ENCODE measurements around the gene TOP1. TPM values are rescaled to one million over a fixed set of nuclear protein-coding genes. Genes with fewer than 3 reads are reported as not detected.
A peak's percentile ranks its signal among the peaks of the same experiment; 100 is the strongest.

Gene TOP1
- total RNA-seq, 1 donor from 2014 or later = 52.0 TPM

GRCh38 chr20:41095110-41095969, 66.7 kb downstream of the TOP1 start:
- H3K4me1 ChIP-seq = peaks cover 13% of the 10 kb centered on the region
- H3K4me3 ChIP-seq = no peak overlapping the region
- ATAC-seq = peak; percentile 78 to 81
- no peaks in the 10 kb centered on the region for H3K27me3 ChIP-seq (ENCODE audit: low read depth)
- DNase-seq = peak; percentile 65
- H3K36me3 ChIP-seq = peaks cover 88% of the 10 kb centered on the region
- intact Hi-C loops (cut with DNase I) = loop anchor here (5.0 kb wide), 1 partner anchor 108 kb away; no protein-coding TSS in a partner anchor
- no peaks in the 10 kb centered on the region for H3K9me3 ChIP-seq
- TF ChIP-seq, protein P1, sequence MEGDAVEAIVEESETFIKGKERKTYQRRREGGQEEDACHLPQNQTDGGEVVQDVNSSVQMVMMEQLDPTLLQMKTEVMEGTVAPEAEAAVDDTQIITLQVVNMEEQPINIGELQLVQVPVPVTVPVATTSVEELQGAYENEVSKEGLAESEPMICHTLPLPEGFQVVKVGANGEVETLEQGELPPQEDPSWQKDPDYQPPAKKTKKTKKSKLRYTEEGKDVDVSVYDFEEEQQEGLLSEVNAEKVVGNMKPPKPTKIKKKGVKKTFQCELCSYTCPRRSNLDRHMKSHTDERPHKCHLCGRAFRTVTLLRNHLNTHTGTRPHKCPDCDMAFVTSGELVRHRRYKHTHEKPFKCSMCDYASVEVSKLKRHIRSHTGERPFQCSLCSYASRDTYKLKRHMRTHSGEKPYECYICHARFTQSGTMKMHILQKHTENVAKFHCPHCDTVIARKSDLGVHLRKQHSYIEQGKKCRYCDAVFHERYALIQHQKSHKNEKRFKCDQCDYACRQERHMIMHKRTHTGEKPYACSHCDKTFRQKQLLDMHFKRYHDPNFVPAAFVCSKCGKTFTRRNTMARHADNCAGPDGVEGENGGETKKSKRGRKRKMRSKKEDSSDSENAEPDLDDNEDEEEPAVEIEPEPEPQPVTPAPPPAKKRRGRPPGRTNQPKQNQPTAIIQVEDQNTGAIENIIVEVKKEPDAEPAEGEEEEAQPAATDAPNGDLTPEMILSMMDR (IDR thresholded peaks at IDR 0.05) = peak; percentile 86
- peak overlapping the region; percentile 1 for H3K27ac ChIP-seq

GRCh38 chr20:41098703-41099250, 70.2 kb downstream of the TOP1 start:
- Histone ChIP-seq H3K4me3 (no peak overlapping the region), H3K4me1 (peaks cover 13% of the 10 kb centered on the region), H3K27me3 (ENCODE audit: low read depth) (no peaks in the 10 kb centered on the region), H3K27ac (no peak overlapping the region), H3K36me3 (peaks cover 98% of the 10 kb centered on the region), H3K9me3 (no peaks in the 10 kb centered on the region)
- intact Hi-C loops (cut with DNase I) = loop anchor here (5.0 kb wide), 1 partner anchor 111 kb away; no protein-coding TSS in a partner anchor
- TF ChIP-seq, protein P1 (IDR thresholded peaks at IDR 0.05) = no peak
- ATAC-seq (no peak), DNase-seq (no peak)

GRCh38 chr20:41100001-41100480, 71.4 kb downstream of the TOP1 start:
- Histone ChIP-seq H3K27ac (no peak overlapping the region), H3K4me1 (peaks cover 7% of the 10 kb centered on the region), H3K4me3 (no peak overlapping the region), H3K36me3 (peaks cover 98% of the 10 kb centered on the region), H3K9me3 (no peaks in the 10 kb centered on the region), H3K27me3 (ENCODE audit: low read depth) (no peaks in the 10 kb centered on the region)
- intact Hi-C loops (cut with DNase I) = no loop called here
- ATAC-seq (no peak), DNase-seq (no peak)
- TF ChIP-seq, protein P1 (IDR thresholded peaks at IDR 0.05) = no peak

DNA sequence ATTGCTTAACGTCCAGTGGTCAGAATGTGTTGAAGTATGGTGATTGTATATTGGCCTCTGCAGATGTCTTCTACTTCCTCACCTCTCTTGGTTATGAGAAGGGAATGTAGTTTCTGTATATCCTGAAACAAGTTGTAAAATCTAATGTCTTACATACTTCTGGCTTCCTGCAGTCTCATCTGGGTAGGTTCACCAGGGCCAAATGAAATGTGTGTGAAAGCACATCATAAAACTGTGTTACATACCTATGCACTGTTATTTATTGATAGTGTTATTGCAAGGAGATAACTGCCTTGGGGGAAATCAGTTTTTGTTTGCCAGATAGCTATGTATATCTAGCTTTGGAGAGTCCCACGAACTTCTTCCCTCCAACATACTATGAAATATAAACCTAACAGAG, 73.0 kb downstream of the TOP1 start:
- no peak for DNase-seq
- Histone ChIP-seq H3K27ac (no peak overlapping the region), H3K36me3 (peaks cover 100% of the 10 kb centered on the region), H3K4me3 (no peak overlapping the region), H3K4me1 (peaks cover 4% of the 10 kb centered on the region), H3K9me3 (no peaks in the 10 kb centered on the region), H3K27me3 (ENCODE audit: low read depth) (no peaks in the 10 kb centered on the region)
- intact Hi-C loops (cut with DNase I) = no loop called here
- ATAC-seq = no peak
- TF ChIP-seq, protein P1 (IDR thresholded peaks at IDR 0.05) = no peak

GRCh38 chr20:41108531-41108930, 79.9 kb downstream of the TOP1 start:
- ATAC-seq (no peak), DNase-seq (no peak)
- TF ChIP-seq, protein P1 (IDR thresholded peaks at IDR 0.05) = no peak
- no peak overlapping the region for H3K4me3 ChIP-seq
- H3K27me3 ChIP-seq (ENCODE audit: low read depth) = no peaks in the 10 kb centered on the region
- H3K27ac ChIP-seq = no peak overlapping the region
- intact Hi-C loops (cut with DNase I) = no loop called here
- H3K9me3 ChIP-seq = no peaks in the 10 kb centered on the region
- no peaks in the 10 kb centered on the region for H3K4me1 ChIP-seq
- peaks cover 94% of the 10 kb centered on the region for H3K36me3 ChIP-seq
